ENCODE measurements around the gene SKI. TPM values are rescaled to one million over a fixed set of nuclear protein-coding genes. Genes with fewer than 3 reads are reported as not detected.

Gene SKI
- total RNA-seq, 1 donor from 2014 or later: 26.9 TPM

- DNase-seq (ENCODE audit: low read depth): no peak
- Histone ChIP-seq H3K27me3 (ENCODE audit: control insufficient read depth, insufficient read depth, low read length) (peaks cover 14% of the 10 kb centered on the region), H3K36me3 (ENCODE audit: control insufficient read depth, insufficient read depth, low read length) (no peaks in the 10 kb centered on the region), H3K4me3 (ENCODE audit: low read depth, low read length) (no peak overlapping the region)
- TF ChIP-seq, protein P1, sequence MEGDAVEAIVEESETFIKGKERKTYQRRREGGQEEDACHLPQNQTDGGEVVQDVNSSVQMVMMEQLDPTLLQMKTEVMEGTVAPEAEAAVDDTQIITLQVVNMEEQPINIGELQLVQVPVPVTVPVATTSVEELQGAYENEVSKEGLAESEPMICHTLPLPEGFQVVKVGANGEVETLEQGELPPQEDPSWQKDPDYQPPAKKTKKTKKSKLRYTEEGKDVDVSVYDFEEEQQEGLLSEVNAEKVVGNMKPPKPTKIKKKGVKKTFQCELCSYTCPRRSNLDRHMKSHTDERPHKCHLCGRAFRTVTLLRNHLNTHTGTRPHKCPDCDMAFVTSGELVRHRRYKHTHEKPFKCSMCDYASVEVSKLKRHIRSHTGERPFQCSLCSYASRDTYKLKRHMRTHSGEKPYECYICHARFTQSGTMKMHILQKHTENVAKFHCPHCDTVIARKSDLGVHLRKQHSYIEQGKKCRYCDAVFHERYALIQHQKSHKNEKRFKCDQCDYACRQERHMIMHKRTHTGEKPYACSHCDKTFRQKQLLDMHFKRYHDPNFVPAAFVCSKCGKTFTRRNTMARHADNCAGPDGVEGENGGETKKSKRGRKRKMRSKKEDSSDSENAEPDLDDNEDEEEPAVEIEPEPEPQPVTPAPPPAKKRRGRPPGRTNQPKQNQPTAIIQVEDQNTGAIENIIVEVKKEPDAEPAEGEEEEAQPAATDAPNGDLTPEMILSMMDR (IDR thresholded peaks at IDR 0.05; ENCODE audit: insufficient read depth, low read length, poor library complexity, severe bottlenecking): no peak
These were observed 113.7 kb downstream of the SKI start for GRCh38 chr1:2341706-2342383.

DNA sequence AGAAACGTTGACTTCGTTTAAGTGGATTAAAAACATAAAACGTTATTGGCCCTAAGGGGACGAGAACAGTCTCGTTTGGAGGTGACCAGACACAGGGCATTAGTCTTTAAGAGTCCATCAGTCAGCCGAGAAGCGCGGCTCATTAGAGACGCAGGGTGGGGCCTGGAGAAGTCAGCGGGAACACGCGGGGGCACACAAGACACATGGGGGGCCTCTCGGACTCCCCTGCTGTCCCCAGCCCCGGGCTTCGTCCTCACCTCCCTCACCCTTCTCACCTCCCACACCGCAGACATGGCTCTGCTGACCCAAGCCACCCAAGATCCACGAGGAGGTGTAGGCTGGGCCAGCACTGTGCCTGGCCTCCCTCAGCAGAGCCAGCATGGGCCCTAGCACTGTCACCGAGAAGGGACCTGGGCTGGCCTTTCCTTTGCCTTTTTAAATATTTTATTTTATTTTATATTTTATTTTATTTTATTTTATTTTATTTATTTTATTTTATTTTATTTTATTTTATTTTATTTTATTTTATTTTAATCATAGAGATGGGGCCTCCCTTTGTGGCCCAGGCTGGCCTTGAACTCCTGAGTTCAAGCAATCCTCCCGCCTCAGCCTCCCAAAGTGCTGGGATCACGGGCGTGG lies 114.4 kb downstream of the SKI start:
- Histone ChIP-seq H3K4me3 (ENCODE audit: low read depth, low read length) (no peak overlapping the region), H3K36me3 (ENCODE audit: control insufficient read depth, insufficient read depth, low read length) (no peaks in the 10 kb centered on the region), H3K27me3 (ENCODE audit: control insufficient read depth, insufficient read depth, low read length) (peaks cover 18% of the 10 kb centered on the region)
- TF ChIP-seq, protein P1 (IDR thresholded peaks at IDR 0.05; ENCODE audit: insufficient read depth, low read length, poor library complexity, severe bottlenecking): no peak
- DNase-seq (ENCODE audit: low read depth): no peak

GRCh38 chr1:2343023-2343935 lies 115.2 kb downstream of the SKI start:
- Histone ChIP-seq H3K36me3 (ENCODE audit: control insufficient read depth, insufficient read depth, low read length) (no peaks in the 10 kb centered on the region), H3K27me3 (ENCODE audit: control insufficient read depth, insufficient read depth, low read length) (peaks cover 22% of the 10 kb centered on the region), H3K4me3 (ENCODE audit: low read depth, low read length) (no peak overlapping the region)
- no peak for DNase-seq (ENCODE audit: low read depth)
- TF ChIP-seq, protein P1 (IDR thresholded peaks at IDR 0.05; ENCODE audit: insufficient read depth, low read length, poor library complexity, severe bottlenecking): no peak

DNA sequence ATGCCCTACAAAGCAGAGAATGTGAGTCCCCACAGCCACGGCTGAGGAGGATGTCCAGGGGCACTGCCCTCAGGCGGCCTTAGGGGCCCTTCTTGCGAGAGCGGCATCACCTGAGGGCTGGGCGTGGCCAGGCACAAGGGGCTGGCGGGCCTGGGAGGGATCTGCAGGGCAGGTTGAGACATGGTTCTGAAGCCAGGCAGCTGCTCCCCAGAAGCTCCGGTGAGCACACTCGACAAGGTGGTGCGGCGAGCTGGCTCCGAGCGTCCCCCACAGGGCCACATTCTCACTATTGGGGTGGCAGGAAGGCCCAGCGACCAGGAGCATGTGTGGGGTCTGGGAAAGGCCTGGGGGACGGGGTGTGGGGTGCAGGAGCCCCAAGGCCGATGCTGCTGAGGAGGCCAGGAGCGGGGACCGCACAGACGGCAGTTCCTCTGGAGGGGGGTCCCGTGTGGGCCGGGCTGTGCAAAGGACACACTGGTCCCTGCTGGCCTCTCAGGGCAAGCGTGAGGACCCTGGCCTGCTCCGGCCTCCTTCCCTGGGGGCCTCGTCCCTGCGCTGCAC lies 116.1 kb downstream of the SKI start:
- H3K27me3 ChIP-seq (ENCODE audit: control insufficient read depth, insufficient read depth, low read length): peaks cover 18% of the 10 kb centered on the region
- H3K36me3 ChIP-seq (ENCODE audit: control insufficient read depth, insufficient read depth, low read length): no peaks in the 10 kb centered on the region
- TF ChIP-seq, protein P1 (IDR thresholded peaks at IDR 0.05; ENCODE audit: insufficient read depth, low read length, poor library complexity, severe bottlenecking): no peak
- DNase-seq (ENCODE audit: low read depth): no peak
- no peak overlapping the region for H3K4me3 ChIP-seq (ENCODE audit: low read depth, low read length)

DNA sequence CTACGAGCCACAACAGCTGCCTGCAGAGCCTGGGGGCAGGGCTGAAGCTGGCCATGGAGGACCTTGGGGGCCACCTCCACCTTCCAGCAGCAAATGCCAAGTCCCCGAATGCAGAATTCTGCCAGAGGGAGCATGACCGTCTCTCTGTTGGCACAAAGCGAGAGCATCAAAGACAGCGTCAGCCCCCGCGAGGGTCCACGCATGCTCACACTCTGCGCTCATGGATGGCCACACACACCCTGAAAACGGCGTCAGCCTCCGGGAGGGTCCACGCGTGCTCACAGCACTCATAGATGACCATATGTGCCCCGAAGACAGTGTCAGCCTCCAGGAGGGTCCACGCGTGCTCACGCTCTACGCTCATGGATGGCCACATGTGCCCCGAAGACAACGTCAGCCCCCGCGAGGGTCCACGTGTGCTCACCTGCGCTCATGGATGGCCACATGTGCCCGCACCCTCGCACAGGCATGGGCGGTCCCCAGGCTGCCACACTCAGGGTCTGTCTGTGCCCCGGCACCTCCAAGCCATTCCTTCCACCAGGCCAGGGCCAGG lies 116.7 kb downstream of the SKI start:
- Histone ChIP-seq H3K4me3 (ENCODE audit: low read depth, low read length) (no peak overlapping the region), H3K36me3 (ENCODE audit: control insufficient read depth, insufficient read depth, low read length) (no peaks in the 10 kb centered on the region), H3K27me3 (ENCODE audit: control insufficient read depth, insufficient read depth, low read length) (peaks cover 18% of the 10 kb centered on the region)
- DNase-seq (ENCODE audit: low read depth): no peak
- TF ChIP-seq, protein P1 (IDR thresholded peaks at IDR 0.05; ENCODE audit: insufficient read depth, low read length, poor library complexity, severe bottlenecking): no peak
